NB4 (cell line): ENCODE measurements around the gene FAM120B.

Experiments used
- DNase-seq: peaks from one replicate; pipeline ENCODE4 v3.0.0; 2010; ENCODE audit warnings: low read depth
- H3K4me3 ChIP-seq: one replicate; pipeline ENCODE4 v1.5.1; 2011; ENCODE audit warnings: mild to moderate bottlenecking, low read depth, low read length, moderate library complexity
- MYC ChIP-seq: IDR thresholded peaks from 2 replicates; pipeline ENCODE4 v1.6.1; 2011; ENCODE audit warnings: low read depth, low read length
- POLR2A ChIP-seq: IDR thresholded peaks from 2 replicates; pipeline ENCODE4 v1.6.1; 2011; ENCODE audit warnings: mild to moderate bottlenecking; ENCODE audit not compliant: insufficient read length; ENCODE audit errors: extremely low read depth
- TF ChIP-seq, protein P1 (sequence below): IDR thresholded peaks from one replicate; pipeline ENCODE4 v1.5.1; 2012; ENCODE audit warnings: low read depth, low read length
- TF ChIP-seq, protein P2 (sequence below): IDR thresholded peaks from 2 replicates; pipeline ENCODE4 v1.6.1; 2011; ENCODE audit warnings: low read depth, low read length

FAM120B gene

DNA sequence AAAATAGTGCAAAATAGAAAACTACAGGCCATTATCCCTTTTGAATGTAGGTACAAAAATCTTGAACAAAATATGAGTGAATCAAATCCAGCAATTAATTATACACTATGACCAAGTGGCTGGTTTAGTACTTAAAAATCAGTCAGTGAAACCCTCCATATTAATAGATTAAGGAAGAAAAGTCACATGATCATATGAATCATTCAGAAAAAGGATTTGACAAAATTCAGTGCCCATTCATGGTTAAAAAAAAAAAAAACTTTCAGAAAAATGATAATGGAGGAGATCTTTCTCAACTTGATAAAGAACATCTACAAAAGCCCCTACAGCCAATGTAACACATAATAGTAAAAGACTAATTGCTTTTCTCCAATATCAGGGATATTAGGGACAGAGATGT, 75.0 kb downstream of the FAM120B start:
- H3K4me3 ChIP-seq = no peak overlapping the region
- DNase-seq = no peak
- no peak for TF ChIP-seq MYC
- TF ChIP-seq, protein P1, sequence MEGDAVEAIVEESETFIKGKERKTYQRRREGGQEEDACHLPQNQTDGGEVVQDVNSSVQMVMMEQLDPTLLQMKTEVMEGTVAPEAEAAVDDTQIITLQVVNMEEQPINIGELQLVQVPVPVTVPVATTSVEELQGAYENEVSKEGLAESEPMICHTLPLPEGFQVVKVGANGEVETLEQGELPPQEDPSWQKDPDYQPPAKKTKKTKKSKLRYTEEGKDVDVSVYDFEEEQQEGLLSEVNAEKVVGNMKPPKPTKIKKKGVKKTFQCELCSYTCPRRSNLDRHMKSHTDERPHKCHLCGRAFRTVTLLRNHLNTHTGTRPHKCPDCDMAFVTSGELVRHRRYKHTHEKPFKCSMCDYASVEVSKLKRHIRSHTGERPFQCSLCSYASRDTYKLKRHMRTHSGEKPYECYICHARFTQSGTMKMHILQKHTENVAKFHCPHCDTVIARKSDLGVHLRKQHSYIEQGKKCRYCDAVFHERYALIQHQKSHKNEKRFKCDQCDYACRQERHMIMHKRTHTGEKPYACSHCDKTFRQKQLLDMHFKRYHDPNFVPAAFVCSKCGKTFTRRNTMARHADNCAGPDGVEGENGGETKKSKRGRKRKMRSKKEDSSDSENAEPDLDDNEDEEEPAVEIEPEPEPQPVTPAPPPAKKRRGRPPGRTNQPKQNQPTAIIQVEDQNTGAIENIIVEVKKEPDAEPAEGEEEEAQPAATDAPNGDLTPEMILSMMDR = no peak

GRCh38 chr6:170383466-170384035, 77.0 kb downstream of the FAM120B start:
- no peak for DNase-seq
- H3K4me3 ChIP-seq = no peak overlapping the region
- TF ChIP-seq, protein P1 = no peak
- TF ChIP-seq, protein P2, sequence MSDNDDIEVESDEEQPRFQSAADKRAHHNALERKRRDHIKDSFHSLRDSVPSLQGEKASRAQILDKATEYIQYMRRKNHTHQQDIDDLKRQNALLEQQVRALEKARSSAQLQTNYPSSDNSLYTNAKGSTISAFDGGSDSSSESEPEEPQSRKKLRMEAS = no peak
- TF ChIP-seq POLR2A (no peak), MYC (no peak)

- no peak for DNase-seq
- TF ChIP-seq, protein P2 = no peak
- no peak for TF ChIP-seq MYC
- H3K4me3 ChIP-seq = no peak overlapping the region
These were observed 78.9 kb downstream of the FAM120B start for GRCh38 chr6:170385506-170385905.

DNA sequence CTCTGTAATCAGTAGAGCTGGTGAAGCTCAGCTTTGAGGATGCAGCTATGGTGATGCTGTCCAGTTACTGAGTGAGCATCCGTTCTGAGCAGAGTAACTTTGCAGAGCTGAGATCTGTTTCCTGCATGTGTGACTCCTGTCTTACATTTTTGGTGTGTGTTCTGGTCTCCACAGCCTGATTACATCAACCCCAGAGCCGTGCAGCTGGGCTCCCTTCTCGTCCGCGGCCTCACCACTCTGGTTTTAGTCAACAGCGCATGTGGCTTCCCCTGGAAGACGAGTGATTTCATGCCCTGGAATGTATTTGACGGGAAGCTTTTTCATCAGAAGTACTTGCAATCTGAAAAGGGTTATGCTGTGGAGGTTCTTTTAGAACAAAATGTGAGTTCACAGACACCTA, 81.6 kb downstream of the FAM120B start:
- TF ChIP-seq MYC (no peak), POLR2A (no peak)
- TF ChIP-seq, protein P2 = no peak
- TF ChIP-seq, protein P1 = no peak
- no peak overlapping the region for H3K4me3 ChIP-seq
- DNase-seq = no peak

DNA sequence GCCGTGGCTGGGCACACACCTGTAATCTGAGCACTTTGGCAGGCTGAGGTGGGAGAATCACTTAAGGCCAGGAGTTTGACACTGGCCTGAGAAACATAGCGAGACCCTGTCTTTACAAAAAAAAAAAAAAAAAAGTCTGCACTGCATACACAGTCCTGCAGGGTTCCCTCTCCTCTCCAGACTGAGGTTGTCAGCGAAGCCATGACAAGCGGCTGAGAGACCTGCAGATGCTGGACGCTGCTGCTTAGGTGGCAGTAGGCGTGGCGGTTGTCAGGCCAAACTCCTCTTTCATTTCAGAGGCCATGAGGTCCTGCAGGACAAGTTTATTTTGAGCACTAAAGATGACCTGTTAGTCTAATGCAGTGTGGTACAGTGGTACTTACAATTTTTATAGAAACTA, 86.5 kb downstream of the FAM120B start:
- no peak for DNase-seq
- TF ChIP-seq, protein P2 = no peak
- TF ChIP-seq POLR2A = no peak
- TF ChIP-seq MYC = no peak
- TF ChIP-seq, protein P1 = no peak
- no peak overlapping the region for H3K4me3 ChIP-seq

DNA sequence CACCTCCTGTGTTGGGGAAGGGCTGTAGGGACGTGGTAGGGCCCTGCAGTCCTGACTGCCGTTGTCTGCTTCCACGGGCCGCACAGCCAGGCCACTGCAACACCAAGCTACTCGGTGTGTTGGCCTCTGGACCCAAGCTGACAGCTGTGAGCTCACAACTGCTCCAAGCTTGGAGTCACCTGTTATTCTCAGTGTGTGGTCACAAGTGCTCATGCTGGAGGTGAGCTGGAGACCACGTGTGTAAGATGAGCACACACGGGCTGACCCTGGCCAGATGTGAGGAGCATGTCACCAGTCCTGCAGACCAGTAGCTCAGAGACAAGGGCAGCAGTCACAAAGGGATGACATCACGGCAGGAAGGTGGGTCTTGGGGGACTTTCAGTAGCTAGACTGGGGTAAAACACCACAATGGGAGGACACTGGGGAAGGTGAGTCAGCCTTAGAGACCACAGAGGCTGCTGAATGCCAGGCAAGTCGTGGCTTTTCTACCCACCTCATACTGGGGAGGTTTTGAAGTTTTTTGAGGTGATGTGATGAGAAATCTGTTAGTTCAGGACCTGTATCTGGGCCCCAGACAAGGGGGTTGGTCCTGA, 87.3 kb downstream of the FAM120B start:
- TF ChIP-seq MYC (no peak), POLR2A (no peak)
- TF ChIP-seq, protein P2 = no peak
- TF ChIP-seq, protein P1 = no peak
- DNase-seq = no peak
- H3K4me3 ChIP-seq = no peak overlapping the region
